Fibroblast of the conjunctiva (primary cell): Measurements from ENCODE around the gene SCG2.
A peak's percentile ranks its signal among the peaks of the same experiment; 100 is the strongest.

Experiments used
- DNase-seq: peaks from one replicate; pipeline ENCODE4 v3.0.0-alpha.2; 2010; ENCODE audit warnings: low read depth

Gene SCG2, protein sequence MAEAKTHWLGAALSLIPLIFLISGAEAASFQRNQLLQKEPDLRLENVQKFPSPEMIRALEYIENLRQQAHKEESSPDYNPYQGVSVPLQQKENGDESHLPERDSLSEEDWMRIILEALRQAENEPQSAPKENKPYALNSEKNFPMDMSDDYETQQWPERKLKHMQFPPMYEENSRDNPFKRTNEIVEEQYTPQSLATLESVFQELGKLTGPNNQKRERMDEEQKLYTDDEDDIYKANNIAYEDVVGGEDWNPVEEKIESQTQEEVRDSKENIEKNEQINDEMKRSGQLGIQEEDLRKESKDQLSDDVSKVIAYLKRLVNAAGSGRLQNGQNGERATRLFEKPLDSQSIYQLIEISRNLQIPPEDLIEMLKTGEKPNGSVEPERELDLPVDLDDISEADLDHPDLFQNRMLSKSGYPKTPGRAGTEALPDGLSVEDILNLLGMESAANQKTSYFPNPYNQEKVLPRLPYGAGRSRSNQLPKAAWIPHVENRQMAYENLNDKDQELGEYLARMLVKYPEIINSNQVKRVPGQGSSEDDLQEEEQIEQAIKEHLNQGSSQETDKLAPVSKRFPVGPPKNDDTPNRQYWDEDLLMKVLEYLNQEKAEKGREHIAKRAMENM

GRCh38 chr2:223601932-223602666, at the start of gene SCG2:
TSS of gene SCG2 (minus strand) at chr2:223602361. CDS start at chr2:223599282, 3,079 bp downstream.
- DNase-seq, result peak; percentile 89

DNA sequence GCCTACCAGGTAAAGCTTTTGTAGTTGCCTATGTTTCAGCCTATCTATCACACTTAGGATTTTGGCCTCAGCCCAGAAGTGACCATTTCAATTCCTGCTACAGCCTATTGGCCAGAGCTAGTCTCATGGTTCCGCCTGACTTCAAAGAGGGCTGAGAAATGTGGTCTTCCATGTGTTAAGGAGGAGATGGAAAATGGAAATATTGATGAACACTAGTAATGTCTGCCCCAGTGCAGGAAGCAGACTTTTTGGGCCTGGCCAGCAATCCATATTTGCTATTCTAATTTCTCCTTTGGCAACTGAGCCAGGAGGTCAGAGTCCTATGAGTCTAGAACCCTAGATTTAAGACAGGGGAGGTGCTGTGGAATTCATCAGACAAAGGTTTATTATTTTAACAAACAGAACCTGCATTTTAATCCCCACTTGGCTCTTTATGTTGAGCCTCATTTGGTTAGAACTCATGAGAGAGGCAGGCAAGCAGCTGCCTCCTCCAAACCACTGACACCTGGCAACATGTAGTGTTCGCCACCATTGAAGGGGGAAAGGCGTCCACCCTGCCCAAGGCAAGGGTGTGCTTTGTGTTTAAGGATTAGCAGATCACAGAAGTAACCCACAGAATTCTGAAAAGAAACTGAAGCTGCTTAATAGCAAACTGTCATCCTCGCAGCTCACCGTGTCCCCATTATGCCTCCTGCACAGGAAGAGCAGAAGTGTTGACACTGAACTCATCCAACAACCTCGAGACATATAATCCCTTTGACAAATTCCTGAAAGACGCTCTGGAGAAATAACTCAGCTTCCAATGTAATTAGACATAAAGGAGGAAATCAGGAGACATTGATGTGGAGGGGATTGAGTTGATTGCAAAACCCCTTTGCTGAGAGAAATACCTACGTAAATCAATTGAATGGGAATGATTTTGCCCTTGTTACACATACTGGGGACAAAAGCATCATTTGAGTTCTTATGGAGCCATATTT, 47.7 kb upstream of the SCG2 start:
- no peak for DNase-seq

GRCh38 chr2:223648755-223649154, 46.6 kb upstream of the SCG2 start:
- no peak for DNase-seq

DNA sequence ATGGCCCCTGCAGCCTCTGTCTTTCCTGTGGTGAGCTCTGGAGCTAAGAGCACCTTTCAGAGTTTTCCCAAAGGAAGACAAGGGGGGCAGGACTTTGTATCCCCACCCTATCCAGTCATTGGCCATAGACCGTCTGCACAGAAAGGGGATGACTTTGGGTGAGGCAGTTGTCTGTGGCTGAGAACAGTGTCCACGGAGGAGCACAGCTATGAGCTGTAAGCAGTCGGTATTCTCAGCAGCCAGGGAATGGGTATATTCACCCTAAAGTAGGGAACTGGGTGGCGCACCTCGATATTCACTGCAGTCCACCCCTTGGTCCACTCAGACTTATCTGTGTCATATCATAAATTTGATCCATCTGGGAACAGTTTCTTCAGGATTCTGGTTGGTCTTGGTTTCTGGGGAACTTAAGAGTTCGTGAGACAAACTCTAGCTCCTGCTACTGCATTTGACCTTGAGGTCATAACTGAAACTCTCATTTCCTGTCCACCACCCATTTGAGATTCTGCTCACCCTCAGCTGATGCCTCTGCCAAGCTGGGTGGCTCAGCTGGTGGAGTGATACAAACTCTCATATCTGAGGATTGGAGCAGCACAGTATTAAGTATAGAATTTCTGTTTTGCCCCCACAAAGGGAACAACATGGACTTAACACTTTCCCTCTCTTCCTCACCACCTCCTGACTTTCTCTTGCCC, 45.2 kb upstream of the SCG2 start:
- DNase-seq, result no peak

DNA sequence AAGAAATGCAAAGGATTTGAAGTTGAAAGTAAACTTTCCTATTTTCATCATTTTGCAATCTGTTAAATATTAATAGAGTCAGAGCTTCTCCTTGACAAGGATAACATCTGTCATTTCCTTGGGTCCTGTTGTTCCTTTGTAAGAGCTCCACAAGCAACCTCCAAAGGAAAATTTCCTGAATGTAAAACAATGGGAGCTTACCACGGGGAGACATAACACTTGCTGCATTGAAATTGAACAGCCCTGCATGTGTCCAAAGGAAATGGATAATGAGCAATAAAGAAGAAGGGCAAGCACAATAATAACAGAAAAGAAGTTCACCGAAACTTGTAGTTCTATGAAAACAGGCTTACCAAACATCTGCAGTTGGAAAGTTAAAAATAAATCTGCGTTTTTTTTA, 42.0 kb upstream of the SCG2 start:
- no peak for DNase-seq

- no peak for DNase-seq
Measured at GRCh38 chr2:223643309-223643708, 41.1 kb upstream of the SCG2 start.

DNA sequence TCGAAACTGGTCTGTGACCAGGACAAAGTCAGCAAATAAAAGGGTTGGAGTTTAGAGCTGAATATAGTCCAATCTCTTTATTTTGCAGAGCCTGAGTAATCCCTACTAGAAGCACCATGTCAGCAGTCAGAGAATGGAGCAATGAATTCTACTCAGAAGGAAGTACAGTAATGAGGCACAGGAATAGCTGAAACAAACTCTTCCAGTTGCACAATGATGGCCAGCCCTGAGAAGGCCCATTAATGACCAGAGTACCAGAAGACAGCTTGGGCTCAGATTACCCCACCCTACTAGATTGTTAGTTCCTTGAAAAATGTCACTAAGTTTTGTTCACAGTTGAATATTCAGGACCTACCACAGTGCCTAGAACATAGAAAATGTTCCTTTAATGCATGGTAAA, 40.3 kb upstream of the SCG2 start:
- DNase-seq, result no peak

DNA sequence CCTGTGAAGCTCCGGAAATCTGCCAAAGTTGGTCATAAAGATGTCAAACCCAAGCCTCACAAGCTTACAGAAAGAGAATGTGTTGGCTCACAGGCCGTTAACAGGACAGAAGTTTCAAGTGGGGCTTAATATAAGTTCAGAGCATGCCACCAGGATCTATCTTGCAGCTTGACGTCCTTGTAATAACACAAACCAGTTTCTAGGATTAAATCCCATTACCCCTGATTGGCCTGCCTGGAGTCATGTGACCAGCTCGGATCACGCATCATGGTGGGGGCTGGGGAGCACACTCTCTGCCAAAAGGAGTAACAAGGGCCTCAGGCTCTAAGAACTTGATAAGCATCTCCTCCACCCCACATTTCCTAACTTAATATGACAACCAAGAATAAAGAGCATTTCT, 38.9 kb upstream of the SCG2 start:
- peak; percentile 28 for DNase-seq

DNA sequence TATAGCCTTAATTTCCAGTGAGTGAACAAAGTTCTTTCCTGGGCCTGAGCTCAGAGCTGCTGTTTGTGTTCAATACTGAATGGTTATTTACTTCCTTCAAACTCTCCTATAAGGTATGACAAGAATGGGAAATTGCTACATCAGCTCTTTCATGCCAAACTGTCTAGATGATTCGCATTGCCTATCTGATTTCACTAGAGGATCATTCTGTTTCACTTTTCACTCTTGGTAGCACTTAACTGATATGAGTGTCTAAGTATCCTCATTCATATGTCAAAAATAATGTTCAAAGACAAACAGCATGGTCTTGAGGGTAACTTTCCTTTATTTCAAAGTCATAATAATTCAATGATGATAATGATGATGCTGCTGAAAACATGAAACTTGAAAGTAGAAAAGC, 32.9 kb upstream of the SCG2 start:
- no peak for DNase-seq

- no peak for DNase-seq
Measured at GRCh38 chr2:223634238-223634637, 32.1 kb upstream of the SCG2 start.

DNA sequence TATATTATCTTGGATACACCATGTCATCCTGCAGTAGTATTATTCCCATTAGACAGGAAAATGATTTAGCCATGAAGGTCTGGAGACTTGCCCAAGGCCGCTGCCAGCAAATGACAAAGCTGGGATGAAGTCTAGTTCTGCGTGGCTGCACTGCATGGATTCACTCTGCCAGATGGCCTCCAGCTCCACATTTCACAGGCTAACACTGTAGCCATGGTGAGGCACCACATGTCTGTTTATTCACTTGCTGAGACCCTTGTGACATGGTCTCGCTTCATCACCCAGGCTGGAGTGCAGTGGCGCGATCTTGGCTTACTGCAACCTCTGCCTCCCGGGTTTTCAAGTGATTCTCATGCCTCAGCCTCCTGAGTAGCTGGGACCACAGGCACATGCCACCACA, 31.5 kb upstream of the SCG2 start:
- DNase-seq, result no peak

GRCh38 chr2:223632826-223633225, 30.7 kb upstream of the SCG2 start:
- DNase-seq, result no peak

GRCh38 chr2:223626716-223627115, 24.6 kb upstream of the SCG2 start:
- DNase-seq, result no peak

DNA sequence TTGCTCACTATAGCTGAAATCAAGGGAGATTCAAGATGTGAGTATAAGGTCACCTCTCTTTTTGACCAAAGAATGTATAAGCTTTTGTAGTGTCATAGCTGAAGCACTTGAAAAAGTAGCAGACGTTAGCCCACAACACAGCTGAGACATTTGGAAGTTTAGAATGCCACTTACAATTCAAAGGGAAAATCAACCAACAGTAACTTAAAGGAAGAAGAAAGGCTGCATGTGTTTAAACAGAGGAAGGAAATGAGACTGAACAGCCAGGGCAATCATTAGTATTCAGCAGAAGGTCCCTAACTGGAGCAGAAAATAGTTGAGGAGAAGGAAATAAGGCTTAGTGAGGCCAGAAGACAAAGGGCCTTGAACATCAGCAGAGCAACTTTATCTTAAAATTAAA, 23.5 kb upstream of the SCG2 start:
- DNase-seq, result no peak

DNA sequence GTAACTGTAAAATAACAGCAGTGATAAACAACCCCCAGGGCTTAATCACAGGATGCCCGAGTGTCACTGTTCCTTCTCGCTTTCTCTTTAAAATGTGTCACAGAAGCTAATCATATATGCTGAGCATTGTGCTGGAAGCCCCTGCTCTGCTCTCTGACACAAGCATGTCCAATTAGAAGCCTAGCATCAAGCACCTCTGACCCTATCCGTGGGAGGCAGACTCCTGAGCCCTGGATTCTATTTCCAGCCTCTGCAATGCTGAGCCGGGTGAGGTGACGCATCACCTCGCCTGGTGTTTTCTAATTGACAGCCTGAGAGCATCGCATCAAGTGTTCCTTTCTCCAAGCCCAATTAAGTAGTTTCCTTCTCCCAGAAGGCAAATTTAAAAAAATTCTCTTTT, 19.7 kb upstream of the SCG2 start:
- DNase-seq, result no peak

GRCh38 chr2:223619486-223620129, 17.4 kb upstream of the SCG2 start:
- DNase-seq, result no peak

DNA sequence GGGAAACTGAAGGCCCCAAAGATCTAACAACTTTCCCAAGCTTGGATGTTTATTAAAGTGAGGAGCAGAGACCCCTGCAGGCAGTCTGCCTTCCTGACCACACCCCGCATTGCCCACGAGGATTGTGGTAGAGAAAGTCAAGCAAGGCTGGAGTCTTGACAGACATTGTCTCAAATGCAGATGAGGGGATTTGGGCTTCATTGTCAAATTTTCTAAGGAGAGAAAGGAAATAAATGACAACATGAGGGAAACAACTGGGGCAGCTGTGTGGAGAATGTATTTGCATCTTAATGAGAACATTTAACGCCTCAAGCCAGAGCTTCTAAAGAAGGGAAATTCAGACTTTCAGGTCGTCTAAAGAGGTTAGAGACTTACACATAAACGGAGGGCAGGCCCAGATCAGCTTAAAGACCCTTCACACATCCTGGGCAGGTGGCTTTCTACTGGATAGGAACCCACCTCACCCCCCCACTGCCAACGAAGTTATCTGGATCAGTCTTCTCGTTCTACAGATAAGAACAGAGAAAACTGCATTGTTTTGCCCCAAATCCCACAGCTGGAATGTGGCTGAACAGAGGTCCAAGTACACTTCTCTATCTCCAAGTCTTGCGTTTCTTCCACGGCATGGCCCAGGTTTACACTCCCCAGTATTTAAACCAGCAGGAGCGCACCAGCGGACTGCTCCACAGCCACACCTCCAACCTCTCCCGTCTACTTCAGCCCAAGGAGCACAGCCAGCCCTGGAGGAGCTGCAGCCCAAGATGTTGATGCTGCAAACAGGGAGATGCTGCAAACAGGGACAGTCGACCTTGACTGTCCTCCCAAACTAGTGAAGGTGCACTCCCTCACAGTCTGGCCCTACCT, 16.2 kb upstream of the SCG2 start:
- no peak for DNase-seq

- DNase-seq, result no peak
Measured at GRCh38 chr2:223614534-223614933, 12.4 kb upstream of the SCG2 start.

GRCh38 chr2:223613017-223613950, 11.1 kb upstream of the SCG2 start:
- peak; percentile 96 for DNase-seq
